GM19023 (cell line): ENCODE data around the gene TMPRSS4.

Experiments used
- ATAC-seq: cut with Tn5 transposase; IDR thresholded peaks from one replicate; pipeline ENCODE4 v1.9.1; 2021; ENCODE audit warnings: mild to moderate bottlenecking, moderate library complexity; ENCODE audit not compliant: unreplicated experiment

Gene TMPRSS4

GRCh38 chr11:118076754-118077281 is at the start of gene TMPRSS4:
Gene TMPRSS4, plus strand, starts transcription at chr11:118077078. Its CDS starts 225 bp downstream, at chr11:118077303.
- no peak for ATAC-seq

- ATAC-seq, result no peak
These were observed 49.2 kb upstream of the TMPRSS4 start for GRCh38 chr11:118027694-118028093.

GRCh38 chr11:118028626-118029025 is 48.3 kb upstream of the TMPRSS4 start:
- ATAC-seq, result no peak

- ATAC-seq, result no peak
These were observed 43.4 kb upstream of the TMPRSS4 start for GRCh38 chr11:118033443-118033842.

GRCh38 chr11:118042141-118042540 is 34.7 kb upstream of the TMPRSS4 start:
- no peak for ATAC-seq

GRCh38 chr11:118042796-118043195 is 34.1 kb upstream of the TMPRSS4 start:
- ATAC-seq, result no peak

- ATAC-seq, result no peak
These were observed 31.7 kb upstream of the TMPRSS4 start for GRCh38 chr11:118045191-118045590.

GRCh38 chr11:118046051-118046963 is 30.6 kb upstream of the TMPRSS4 start:
- no peak for ATAC-seq

GRCh38 chr11:118046964-118047700 is 29.7 kb upstream of the TMPRSS4 start:
- ATAC-seq, result no peak

GRCh38 chr11:118047749-118048148 is 29.1 kb upstream of the TMPRSS4 start:
- ATAC-seq, result no peak

GRCh38 chr11:118048472-118049370 is 28.2 kb upstream of the TMPRSS4 start:
- no peak for ATAC-seq

GRCh38 chr11:118049771-118050170 is 27.1 kb upstream of the TMPRSS4 start:
- no peak for ATAC-seq

- no peak for ATAC-seq
These were observed 26.5 kb upstream of the TMPRSS4 start for GRCh38 chr11:118050208-118050891.

- no peak for ATAC-seq
These were observed 25.7 kb upstream of the TMPRSS4 start for GRCh38 chr11:118051136-118051610.

- ATAC-seq, result no peak
These were observed 25.0 kb upstream of the TMPRSS4 start for GRCh38 chr11:118051611-118052461.

- no peak for ATAC-seq
These were observed 24.2 kb upstream of the TMPRSS4 start for GRCh38 chr11:118052581-118053206.

- ATAC-seq, result no peak
These were observed 21.9 kb upstream of the TMPRSS4 start for GRCh38 chr11:118054712-118055640.
